HepG2 (cell line): ENCODE results near the gene DCT. TPM values are rescaled to one million over a fixed set of nuclear protein-coding genes. Genes with fewer than 3 reads are reported as not detected.

Experiments
- ATAC-seq: fragments of 200-7000 bp; cut with Tn5 transposase; 3 replicates; pipeline ENCODE4 v1.9.1; 2020; ENCODE audit warnings: mild to moderate bottlenecking, moderate library complexity
- BruUV-seq: library from RNA; stranded (reverse); fragments of 400-500 nt; replicated peaks from 2 replicates; lab custom pipeline; 2021; lab: Mats Ljungman, UMichigan
- CTCF ChIA-PET: fragments of 300-600 bp; formaldehyde crosslinking; extraction: SDS; loops from one replicate; lab custom pipeline; 2021; ENCODE audit warnings: low total read pairs, inconsistent platforms, low intra/inter-chr PET ratio; lab: Yijun Ruan, JAX
- POLR2A ChIA-PET: fragments of 350-600 bp; sonication (Branson Sonifier 250); formaldehyde crosslinking; loops from one replicate; lab custom pipeline; 2020; ENCODE audit warnings: antibody characterized with exemption, inconsistent platforms; lab: Yijun Ruan, JAX
- DNase-seq: peaks from one replicate; pipeline ENCODE4 v3.0.0-alpha.2; 2015; ENCODE audit warnings: low spot score
- FAIRE-seq: peaks from 3 replicates; lab custom pipeline; 2011; peaks lifted over from hg19 to GRCh38; lab: Jason Lieb, UNC
- H2AFZ ChIP-seq: one replicate; pipeline ENCODE4 v1.6.1; 2011; ENCODE audit warnings: low read length, inconsistent platforms
- H3K27ac ChIP-seq: fragments of 300-600 bp; 3 replicates; pipeline ENCODE4 v1.8.0; 2011; ENCODE audit warnings: mixed run types, mild to moderate bottlenecking, mixed read lengths, low read length, inconsistent platforms; ENCODE audit not compliant: insufficient read depth; ENCODE audit errors: extremely low read length
- H3K27me3 ChIP-seq, 2 experiments: fragments of 200-600 bp in 1 of 2; 2 replicates in 1 of 2; 3 replicates in 1 of 2; pipeline versions ENCODE4 v1.6.0 to v1.8.0; 2011; ENCODE audit warnings: low read length in 2 of 2, mild to moderate bottlenecking in 2 of 2, moderate library complexity in 2 of 2, inconsistent platforms in 1 of 2; ENCODE audit not compliant: insufficient read depth in 2 of 2, control insufficient read depth in 1 of 2
- H3K36me3 ChIP-seq, 2 experiments: fragments of 200-600 bp in 1 of 2; replicated peaks in 1 of 2; 2 replicates in 1 of 2; 3 replicates in 1 of 2; pipeline versions ENCODE4 v1.5.1 to v1.8.0; 2011; ENCODE audit warnings: low read length in 2 of 2, inconsistent platforms in 1 of 2; ENCODE audit not compliant: insufficient read depth in 2 of 2, control insufficient read depth in 1 of 2
- H3K4me1 ChIP-seq: 2 replicates; pipeline ENCODE4 v1.5.1; 2012; ENCODE audit warnings: low read length, inconsistent platforms; ENCODE audit not compliant: insufficient read depth
- H3K4me2 ChIP-seq: 2 replicates; pipeline ENCODE4 v1.6.0; 2011; ENCODE audit warnings: low read depth, low read length, inconsistent platforms
- H3K4me3 ChIP-seq, 3 experiments: fragments of 200-600 bp in 1 of 3; sonication (generic), shearing (Covaris generic) in 1 of 3; replicated peaks in 1 of 3; 2 replicates each; pipeline ENCODE4 v1.5.1; 2011 to 2016; ENCODE audit warnings: low read length in 3 of 3, inconsistent platforms in 2 of 3, low read depth in 2 of 3, mild to moderate bottlenecking in 2 of 3, control low read depth in 1 of 3, mixed read lengths in 1 of 3; ENCODE audit not compliant: insufficient read depth in 1 of 3
- H3K79me2 ChIP-seq: one replicate; pipeline ENCODE4 v1.6.1; 2011; ENCODE audit warnings: low read length, inconsistent platforms; ENCODE audit not compliant: insufficient read depth
- H3K9ac ChIP-seq: 2 replicates; pipeline ENCODE4 v1.6.0; 2011; ENCODE audit warnings: mild to moderate bottlenecking, low read depth, low read length, inconsistent platforms; ENCODE audit not compliant: insufficient read depth
- H3K9me3 ChIP-seq: 2 replicates; pipeline ENCODE4 v1.5.1; 2012; ENCODE audit warnings: mild to moderate bottlenecking, low read length
- H4K20me1 ChIP-seq: 2 replicates; pipeline ENCODE4 v1.6.0; 2011; ENCODE audit warnings: inconsistent platforms, mild to moderate bottlenecking, low read length, moderate library complexity; ENCODE audit not compliant: insufficient read depth
- BRCA1 ChIP-seq: sonication (generic); formaldehyde crosslinking; IDR thresholded peaks from 2 replicates; pipeline ENCODE4 v1.4.0; 2020; ENCODE audit warnings: missing genetic modification reagents
- FOSL1 ChIP-seq: sonication (generic); formaldehyde crosslinking; IDR thresholded peaks from 2 replicates; pipeline ENCODE4 v1.9.0; 2021; ENCODE audit warnings: missing genetic modification reagents, borderline replicate concordance
- PHF5A ChIP-seq: IDR thresholded peaks from one replicate; pipeline ENCODE4 v1.6.1; 2018; ENCODE audit warnings: low read depth, missing genetic modification reagents; ENCODE audit not compliant: unreplicated experiment
- U2AF1 ChIP-seq: fragments of 200-400 bp; formaldehyde crosslinking; optimal IDR thresholded peaks from 2 replicates; pipeline ENCODE3; 2017; ENCODE audit warnings: mild to moderate bottlenecking, low read depth, low read length
- ZFP90 ChIP-seq: sonication (generic); formaldehyde crosslinking; IDR thresholded peaks from 2 replicates; pipeline ENCODE4 v1.8.0; 2022; ENCODE audit warnings: missing genetic modification reagents, mild to moderate bottlenecking, inconsistent platforms, borderline replicate concordance
- WGBS: methylation state at CpG from one replicate; pipeline ENCODE4 v1.1.6; 2017; ENCODE audit warnings: low lambda C conversion rate; 5-methylcytosine and 5-hydroxymethylcytosine counted together
- in situ Hi-C: cut with HindIII; loops from 2 replicates; pipeline ENCODE4 v1.10.0; 2017; ENCODE audit warnings: low pct_unique_long_range_greater_than_20kb; ENCODE audit not compliant: extremely low pct_ligation_motif_present
- intact Hi-C: fragments of 100-400 bp; cut with micrococcal nuclease; formaldehyde crosslinking; loops from one replicate; pipeline ENCODE4 v1.10.0; 2022; ENCODE audit not compliant: unreplicated experiment
- polyA plus RNA-seq, 8 experiments: library from polyadenylated mRNA; depleted of rRNA in 3 of 8; stranded (reverse) in 7 of 8; unstranded in 1 of 8; fragments of >200 nt; fragmentation: Illumina TruSeq in 4 of 8; extraction: Trizol in 4 of 8; gene quantifications; 2 replicates each; pipeline versions ENCODE4 v1.2.1 to v1.2.3, GENCODE V29; 2011 to 2016; ENCODE audit warnings: low read depth in 4 of 8, missing spikeins in 1 of 8, mixed read lengths in 1 of 8; ENCODE audit not compliant: insufficient read depth in 1 of 8
- total RNA-seq, 5 experiments: library from RNA; depleted of rRNA; stranded (reverse); fragments of >200 nt; fragmentation: Illumina TruSeq; extraction: Trizol; gene quantifications; 2 replicates each; pipeline ENCODE4 v1.2.3, GENCODE V29; 2016; ENCODE audit warnings: low read depth in 1 of 5
- TF ChIP-seq, protein P1 (sequence below): sonication (generic); formaldehyde crosslinking; IDR thresholded peaks from 2 replicates; pipeline ENCODE4 v1.9.0; 2022; ENCODE audit warnings: missing genetic modification reagents, mild to moderate bottlenecking, borderline replicate concordance
- TF ChIP-seq, protein P2 (sequence below): IDR thresholded peaks from 2 replicates; pipeline ENCODE4 v1.6.1; 2012; ENCODE audit warnings: low read depth, low read length, improper control_type of control experiment

DCT gene
- total and polyA plus RNA-seq, 2 of the 13 experiments (the other 11 are each of a cell fraction or from before 2014, with no cell fraction given): not detected

DNA sequence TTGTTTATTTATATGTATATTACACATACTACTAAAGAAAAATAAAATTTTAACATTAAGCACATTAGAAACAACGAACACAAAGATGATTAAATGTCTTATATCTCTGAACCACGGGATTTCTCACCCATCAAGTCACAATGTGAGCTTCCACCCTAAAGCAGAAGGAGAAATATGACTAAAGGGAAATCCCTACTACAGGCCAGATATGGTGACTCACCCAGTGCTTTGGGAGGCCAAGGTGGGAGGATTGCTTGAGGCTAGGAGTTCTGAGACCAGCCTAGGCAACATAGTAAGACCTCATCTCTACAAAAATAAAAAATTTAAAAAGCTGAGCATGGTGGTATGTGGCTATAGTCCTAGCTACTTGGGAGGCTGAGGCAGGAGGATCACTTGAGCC, 24.6 kb downstream of the DCT start:
- intact Hi-C loops: no loop called here
- H3K27me3 ChIP-seq: no peaks in the 10 kb centered on the region
- POLR2A ChIA-PET: no interaction called here
- H2AFZ ChIP-seq: no peak overlapping the region
- in situ Hi-C loops: no loop called here
- H3K4me1 ChIP-seq: no peaks in the 10 kb centered on the region
- H3K4me3 ChIP-seq: no peak overlapping the region
- no TSS peak for BruUV-seq
- H3K27ac ChIP-seq: no peak overlapping the region
- no peaks in the 10 kb centered on the region for H3K79me2 ChIP-seq
- FAIRE-seq (no peak), DNase-seq (no peak), ATAC-seq (no peak)
- no peaks in the 10 kb centered on the region for H4K20me1 ChIP-seq
- no peak for TF ChIP-seq ZFP90 (CRISPR knock-in tag)
- no peak for TF ChIP-seq U2AF1
- TF ChIP-seq, protein P1, sequence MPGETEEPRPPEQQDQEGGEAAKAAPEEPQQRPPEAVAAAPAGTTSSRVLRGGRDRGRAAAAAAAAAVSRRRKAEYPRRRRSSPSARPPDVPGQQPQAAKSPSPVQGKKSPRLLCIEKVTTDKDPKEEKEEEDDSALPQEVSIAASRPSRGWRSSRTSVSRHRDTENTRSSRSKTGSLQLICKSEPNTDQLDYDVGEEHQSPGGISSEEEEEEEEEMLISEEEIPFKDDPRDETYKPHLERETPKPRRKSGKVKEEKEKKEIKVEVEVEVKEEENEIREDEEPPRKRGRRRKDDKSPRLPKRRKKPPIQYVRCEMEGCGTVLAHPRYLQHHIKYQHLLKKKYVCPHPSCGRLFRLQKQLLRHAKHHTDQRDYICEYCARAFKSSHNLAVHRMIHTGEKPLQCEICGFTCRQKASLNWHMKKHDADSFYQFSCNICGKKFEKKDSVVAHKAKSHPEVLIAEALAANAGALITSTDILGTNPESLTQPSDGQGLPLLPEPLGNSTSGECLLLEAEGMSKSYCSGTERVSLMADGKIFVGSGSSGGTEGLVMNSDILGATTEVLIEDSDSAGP (CRISPR knock-in tag): no peak
- TF ChIP-seq, protein P2, sequence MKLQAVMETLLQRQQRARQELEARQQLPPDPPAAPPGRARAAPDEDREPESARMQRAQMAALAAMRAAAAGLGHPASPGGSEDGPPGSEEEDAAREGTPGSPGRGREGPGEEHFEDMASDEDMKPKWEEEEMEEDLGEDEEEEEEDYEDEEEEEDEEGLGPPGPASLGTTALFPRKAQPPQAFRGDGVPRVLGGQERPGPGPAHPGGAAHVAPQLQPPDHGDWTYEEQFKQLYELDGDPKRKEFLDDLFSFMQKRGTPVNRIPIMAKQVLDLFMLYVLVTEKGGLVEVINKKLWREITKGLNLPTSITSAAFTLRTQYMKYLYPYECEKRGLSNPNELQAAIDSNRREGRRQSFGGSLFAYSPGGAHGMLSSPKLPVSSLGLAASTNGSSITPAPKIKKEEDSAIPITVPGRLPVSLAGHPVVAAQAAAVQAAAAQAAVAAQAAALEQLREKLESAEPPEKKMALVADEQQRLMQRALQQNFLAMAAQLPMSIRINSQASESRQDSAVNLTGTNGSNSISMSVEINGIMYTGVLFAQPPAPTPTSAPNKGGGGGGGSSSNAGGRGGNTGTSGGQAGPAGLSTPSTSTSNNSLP: no peak
- no peak for TF ChIP-seq BRCA1 (CRISPR knock-in tag)
- TF ChIP-seq FOSL1 (CRISPR knock-in tag): no peak
- TF ChIP-seq PHF5A (CRISPR knock-in tag): no peak
- TF ChIP-seq, all 625 proteins: peak for 0
- Histone ChIP-seq H3K36me3 (no peaks in the 10 kb centered on the region), H3K9me3 (no peaks in the 10 kb centered on the region), H3K4me2 (no peak overlapping the region), H3K9ac (no peak overlapping the region)
- WGBS: 4% methylated on average over 2 of the region's 2 CpGs
- CTCF ChIA-PET: no interaction called here
